SU-DHL-6 (cell line): Measurements from ENCODE around the gene EDIL3.

ENCODE experiments used
- H2AFZ ChIP-seq: fragments of 200-600 bp; sonication (generic); 2 replicates; pipeline ENCODE4 v1.6.1; 2014; ENCODE audit warnings: low read depth, mild to moderate bottlenecking, moderate library complexity, mixed read lengths, antibody characterized with exemption, low read length; ENCODE audit not compliant: severe bottlenecking
- H3F3A ChIP-seq: fragments of 200-600 bp; shearing (Covaris generic); 2 replicates; pipeline ENCODE4 v1.6.0; 2016; ENCODE audit warnings: antibody characterized with exemption, mild to moderate bottlenecking; ENCODE audit not compliant: insufficient read depth
- H3K27ac ChIP-seq: fragments of 200-600 bp; sonication (generic); 2 replicates; pipeline ENCODE4 v1.5.1; 2016; ENCODE audit warnings: low read depth, mild to moderate bottlenecking, low read length, moderate library complexity, mixed read lengths
- H3K27me3 ChIP-seq: fragments of 200-600 bp; sonication (generic), shearing (Covaris generic); 2 replicates; pipeline ENCODE4 v1.6.0; 2014; ENCODE audit warnings: mild to moderate bottlenecking, low read length
- H3K36me3 ChIP-seq: fragments of 200-600 bp; sonication (generic); 2 replicates; pipeline ENCODE4 v1.6.1; 2014; ENCODE audit warnings: mild to moderate bottlenecking, low read length, mixed read lengths
- H3K4me2 ChIP-seq: fragments of 300-600, 200-600 bp; shearing (Covaris generic), sonication (generic); 2 replicates; pipeline ENCODE4 v1.6.0; 2014; ENCODE audit warnings: low read length, low read depth, mild to moderate bottlenecking; ENCODE audit not compliant: poor library complexity, severe bottlenecking
- H3K4me3 ChIP-seq: fragments of 200-600 bp; sonication (generic); 2 replicates; pipeline ENCODE4 v1.5.1; 2014; ENCODE audit warnings: antibody characterized with exemption, low read length, mild to moderate bottlenecking, mixed read lengths; ENCODE audit not compliant: insufficient read depth, poor library complexity, severe bottlenecking
- H3K79me2 ChIP-seq: fragments of 200-600 bp; sonication (generic); 2 replicates; pipeline ENCODE4 v1.6.1; 2014; ENCODE audit warnings: mild to moderate bottlenecking, low read length, moderate library complexity; ENCODE audit not compliant: insufficient read depth
- H3K9ac ChIP-seq: fragments of 200-600 bp; sonication (generic); 2 replicates; pipeline ENCODE4 v1.7.0; 2014; ENCODE audit warnings: mild to moderate bottlenecking, low read length
- H3K9me2 ChIP-seq: fragments of 200-600 bp; sonication (generic); replicated peaks from 2 replicates; pipeline ENCODE4 v1.6.1; 2014; ENCODE audit warnings: low read length; ENCODE audit not compliant: insufficient read depth
- H3K9me3 ChIP-seq: fragments of 200-600 bp; sonication (generic); 2 replicates; pipeline ENCODE4 v1.6.1; 2014; ENCODE audit warnings: low read length, mixed read lengths; ENCODE audit not compliant: insufficient read depth
- H4K20me1 ChIP-seq: fragments of 200-600 bp; sonication (generic); 2 replicates; pipeline ENCODE4 v1.6.1; 2014; ENCODE audit warnings: low read depth, mild to moderate bottlenecking, antibody characterized with exemption, low read length, moderate library complexity, mixed read lengths
- EZH2phosphoT487 ChIP-seq: fragments of 200-600 bp; sonication (generic), shearing (Covaris generic); conservative IDR thresholded peaks from 2 replicates; pipeline ENCODE4 v1.6.1; 2018; ENCODE audit warnings: mild to moderate bottlenecking, antibody characterized with exemption, low read length, moderate library complexity, mixed read lengths
- TF ChIP-seq, protein P1 (sequence below): fragments of 200-600 bp; sonication (generic); IDR thresholded peaks from one replicate; pipeline ENCODE4 v1.5.1; 2017; ENCODE audit warnings: antibody characterized with exemption, mild to moderate bottlenecking, low read length, moderate library complexity; ENCODE audit not compliant: insufficient read depth, poor library complexity, severe bottlenecking

Gene EDIL3

DNA sequence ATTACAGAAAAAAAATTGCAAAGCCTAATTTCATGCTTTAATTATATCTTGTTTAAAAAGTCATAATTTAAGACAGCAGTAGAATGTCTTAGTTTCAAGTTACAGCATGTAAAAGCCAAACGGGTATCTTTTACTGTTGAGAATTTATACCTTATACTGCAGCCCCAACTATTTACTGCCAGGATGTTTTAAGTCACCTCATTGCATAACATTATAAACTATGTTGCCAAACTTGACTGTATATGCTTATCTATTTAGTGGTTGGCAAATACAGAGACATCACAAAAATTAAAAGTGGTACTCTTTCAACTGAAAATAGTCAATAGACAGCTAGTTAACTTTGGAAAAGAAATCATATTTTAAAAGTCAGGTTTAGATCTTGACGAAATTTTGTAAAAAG is 119.5 kb downstream of the EDIL3 start:
- Histone ChIP-seq H3K4me3 (no peak overlapping the region), H3K4me2 (no peak overlapping the region), H2AFZ (no peak overlapping the region), H3K36me3 (no peaks in the 10 kb centered on the region), H3K9ac (no peak overlapping the region), H3K27ac (no peak overlapping the region), H3K27me3 (no peaks in the 10 kb centered on the region), H3F3A (no peaks in the 10 kb centered on the region), H4K20me1 (no peaks in the 10 kb centered on the region), H3K9me2 (no peaks in the 10 kb centered on the region), H3K9me3 (no peaks in the 10 kb centered on the region), H3K79me2 (no peaks in the 10 kb centered on the region)
- no peak for TF ChIP-seq EZH2phosphoT487
- TF ChIP-seq, protein P1, sequence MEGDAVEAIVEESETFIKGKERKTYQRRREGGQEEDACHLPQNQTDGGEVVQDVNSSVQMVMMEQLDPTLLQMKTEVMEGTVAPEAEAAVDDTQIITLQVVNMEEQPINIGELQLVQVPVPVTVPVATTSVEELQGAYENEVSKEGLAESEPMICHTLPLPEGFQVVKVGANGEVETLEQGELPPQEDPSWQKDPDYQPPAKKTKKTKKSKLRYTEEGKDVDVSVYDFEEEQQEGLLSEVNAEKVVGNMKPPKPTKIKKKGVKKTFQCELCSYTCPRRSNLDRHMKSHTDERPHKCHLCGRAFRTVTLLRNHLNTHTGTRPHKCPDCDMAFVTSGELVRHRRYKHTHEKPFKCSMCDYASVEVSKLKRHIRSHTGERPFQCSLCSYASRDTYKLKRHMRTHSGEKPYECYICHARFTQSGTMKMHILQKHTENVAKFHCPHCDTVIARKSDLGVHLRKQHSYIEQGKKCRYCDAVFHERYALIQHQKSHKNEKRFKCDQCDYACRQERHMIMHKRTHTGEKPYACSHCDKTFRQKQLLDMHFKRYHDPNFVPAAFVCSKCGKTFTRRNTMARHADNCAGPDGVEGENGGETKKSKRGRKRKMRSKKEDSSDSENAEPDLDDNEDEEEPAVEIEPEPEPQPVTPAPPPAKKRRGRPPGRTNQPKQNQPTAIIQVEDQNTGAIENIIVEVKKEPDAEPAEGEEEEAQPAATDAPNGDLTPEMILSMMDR: no peak

DNA sequence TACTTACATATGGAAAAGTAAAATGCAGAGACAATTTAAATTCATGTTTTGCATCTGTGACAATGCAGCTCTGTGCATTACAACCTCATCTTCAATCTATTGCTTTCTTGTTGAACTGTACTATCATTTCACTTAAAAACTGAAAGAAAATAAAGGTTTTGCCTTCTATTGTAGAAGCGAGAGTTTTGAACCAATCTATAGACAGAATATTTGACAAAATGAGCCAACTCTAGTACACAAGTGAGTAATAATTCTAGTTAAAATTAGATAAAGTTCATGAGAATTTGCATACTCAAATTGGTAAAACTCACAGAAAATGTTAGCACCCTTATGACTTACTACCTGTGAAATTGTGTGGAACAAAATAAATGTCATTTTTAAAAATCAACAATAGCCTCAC is 123.7 kb downstream of the EDIL3 start:
- Histone ChIP-seq H3K36me3 (no peaks in the 10 kb centered on the region), H3F3A (no peaks in the 10 kb centered on the region), H3K4me3 (no peak overlapping the region), H4K20me1 (no peaks in the 10 kb centered on the region), H3K27ac (no peak overlapping the region), H3K79me2 (no peaks in the 10 kb centered on the region), H3K9ac (no peak overlapping the region), H3K27me3 (no peaks in the 10 kb centered on the region), H2AFZ (no peak overlapping the region), H3K9me2 (no peaks in the 10 kb centered on the region), H3K9me3 (no peaks in the 10 kb centered on the region), H3K4me2 (no peak overlapping the region)
- TF ChIP-seq EZH2phosphoT487: no peak
- TF ChIP-seq, protein P1: no peak

DNA sequence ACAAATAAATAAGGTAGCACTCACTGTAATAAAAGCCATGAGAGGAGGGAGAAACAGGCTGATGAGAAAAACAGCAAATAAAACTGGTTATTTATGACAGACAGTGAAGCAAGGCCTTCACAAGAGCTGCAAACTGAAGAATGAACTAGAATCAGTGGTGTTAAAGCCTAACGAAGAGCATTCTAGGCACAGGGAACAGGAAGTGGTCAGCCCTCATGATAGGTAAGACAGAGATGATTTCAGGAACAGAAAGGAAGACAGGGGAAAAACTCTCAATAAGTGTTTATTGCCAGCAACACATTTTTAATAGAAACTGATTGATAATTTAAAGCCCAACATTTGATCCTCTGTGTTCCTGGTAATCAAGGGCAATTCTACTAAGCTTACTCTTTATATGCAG is 124.5 kb downstream of the EDIL3 start:
- Histone ChIP-seq H3K9me3 (no peaks in the 10 kb centered on the region), H3K4me3 (no peak overlapping the region), H3K27me3 (no peaks in the 10 kb centered on the region), H4K20me1 (no peaks in the 10 kb centered on the region), H2AFZ (no peak overlapping the region), H3K79me2 (no peaks in the 10 kb centered on the region), H3K4me2 (no peak overlapping the region), H3K9me2 (no peaks in the 10 kb centered on the region), H3K9ac (no peak overlapping the region), H3K27ac (no peak overlapping the region), H3F3A (no peaks in the 10 kb centered on the region), H3K36me3 (no peaks in the 10 kb centered on the region)
- TF ChIP-seq, protein P1: no peak
- no peak for TF ChIP-seq EZH2phosphoT487
